Astrocyte (in vitro differentiated cells and primary cell): ENCODE results near the gene YES1.

Experiments
- EZH2 ChIP-seq: IDR thresholded peaks from 2 replicates; pipeline ENCODE4 v1.6.1; 2012; ENCODE audit warnings: mild to moderate bottlenecking, low read length, inconsistent platforms; ENCODE audit not compliant: insufficient read depth
- TF ChIP-seq, protein P1 (sequence below): IDR thresholded peaks from 2 replicates; pipeline ENCODE4 v1.5.1; 2011; ENCODE audit warnings: low read depth, mild to moderate bottlenecking, inconsistent platforms, low read length, moderate library complexity; ENCODE audit not compliant: insufficient read depth

- TF ChIP-seq, protein P1, sequence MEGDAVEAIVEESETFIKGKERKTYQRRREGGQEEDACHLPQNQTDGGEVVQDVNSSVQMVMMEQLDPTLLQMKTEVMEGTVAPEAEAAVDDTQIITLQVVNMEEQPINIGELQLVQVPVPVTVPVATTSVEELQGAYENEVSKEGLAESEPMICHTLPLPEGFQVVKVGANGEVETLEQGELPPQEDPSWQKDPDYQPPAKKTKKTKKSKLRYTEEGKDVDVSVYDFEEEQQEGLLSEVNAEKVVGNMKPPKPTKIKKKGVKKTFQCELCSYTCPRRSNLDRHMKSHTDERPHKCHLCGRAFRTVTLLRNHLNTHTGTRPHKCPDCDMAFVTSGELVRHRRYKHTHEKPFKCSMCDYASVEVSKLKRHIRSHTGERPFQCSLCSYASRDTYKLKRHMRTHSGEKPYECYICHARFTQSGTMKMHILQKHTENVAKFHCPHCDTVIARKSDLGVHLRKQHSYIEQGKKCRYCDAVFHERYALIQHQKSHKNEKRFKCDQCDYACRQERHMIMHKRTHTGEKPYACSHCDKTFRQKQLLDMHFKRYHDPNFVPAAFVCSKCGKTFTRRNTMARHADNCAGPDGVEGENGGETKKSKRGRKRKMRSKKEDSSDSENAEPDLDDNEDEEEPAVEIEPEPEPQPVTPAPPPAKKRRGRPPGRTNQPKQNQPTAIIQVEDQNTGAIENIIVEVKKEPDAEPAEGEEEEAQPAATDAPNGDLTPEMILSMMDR = no peak
- TF ChIP-seq EZH2 = no peak
Measured at GRCh38 chr18:784470-785172, 27.4 kb downstream of the YES1 start.
